ENCODE measurements around the gene MOXD1. TPM values are rescaled to one million over a fixed set of nuclear protein-coding genes. Genes with fewer than 3 reads are reported as not detected.

Gene MOXD1
- total RNA-seq, 1 donor from 2014 or later, result 16.0 TPM

Other genes starting within 250 kb of the MOXD1 start
- 26.8 TPM for gene STX7, start 111.6 kb upstream of the MOXD1 start, total RNA-seq
- not detected for gene TAAR9, start 136.8 kb upstream of the MOXD1 start, total RNA-seq
- not detected for gene TAAR8, start 151.2 kb upstream of the MOXD1 start, total RNA-seq
- gene TAAR6, start 168.8 kb upstream of the MOXD1 start, total RNA-seq, result not detected
- not detected for gene TAAR5, start 188.3 kb upstream of the MOXD1 start, total RNA-seq
- not detected for gene TAAR2, start 222.8 kb upstream of the MOXD1 start, total RNA-seq

All from vagina (tissue), 1 donor.